ENCODE measurements around the gene MLKL.

Gene MLKL

DNA sequence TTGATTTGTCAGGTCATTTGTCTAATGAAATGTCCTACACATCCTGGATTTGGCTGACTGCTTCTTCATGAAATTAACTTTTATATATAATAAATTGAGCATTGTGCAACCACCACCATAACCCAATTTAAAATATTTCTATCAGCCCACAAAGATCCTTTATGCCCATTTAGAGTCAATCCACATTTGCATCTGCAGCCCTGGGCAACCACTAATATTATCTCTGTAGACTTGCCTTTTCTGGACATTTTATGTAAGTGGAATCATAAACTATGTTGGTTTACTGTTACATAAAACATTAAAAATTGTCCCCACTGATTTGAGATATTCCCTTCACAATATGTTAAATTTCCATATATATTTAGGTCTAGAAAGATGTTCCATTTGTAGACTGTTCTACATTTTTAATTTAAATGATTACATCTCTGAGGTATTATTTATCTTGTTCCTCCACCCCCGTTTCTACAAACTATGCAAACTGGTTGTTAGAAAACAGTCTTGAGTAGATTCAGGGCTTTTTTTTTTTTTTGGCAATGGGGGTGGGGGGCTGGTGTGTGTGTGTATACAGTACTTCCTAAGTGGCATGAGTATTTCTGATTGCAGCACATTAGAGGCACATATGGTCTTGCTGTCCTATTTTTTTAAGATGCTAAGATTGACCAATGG lies 50.7 kb downstream of the MLKL start:
- no peak for DNase-seq

DNA sequence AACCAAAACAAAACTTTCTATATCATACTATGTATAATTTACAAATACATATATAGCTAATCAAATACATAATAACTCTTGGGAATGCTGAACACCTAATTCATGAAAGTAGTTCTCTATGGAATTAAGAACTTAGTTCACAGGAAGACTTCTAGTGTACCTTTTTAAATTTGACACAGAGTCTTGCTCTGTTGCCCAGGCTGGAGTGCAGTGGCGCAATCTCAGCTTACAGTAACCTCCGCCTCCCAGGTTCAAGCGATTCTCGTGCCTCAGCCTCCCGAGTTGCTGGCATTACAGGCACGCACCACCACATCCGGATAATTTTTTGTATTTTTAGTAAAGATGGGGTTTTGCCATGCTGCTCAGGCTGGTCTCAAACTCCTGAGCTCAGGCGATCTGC lies 58.7 kb downstream of the MLKL start:
- DNase-seq, result no peak

DNA sequence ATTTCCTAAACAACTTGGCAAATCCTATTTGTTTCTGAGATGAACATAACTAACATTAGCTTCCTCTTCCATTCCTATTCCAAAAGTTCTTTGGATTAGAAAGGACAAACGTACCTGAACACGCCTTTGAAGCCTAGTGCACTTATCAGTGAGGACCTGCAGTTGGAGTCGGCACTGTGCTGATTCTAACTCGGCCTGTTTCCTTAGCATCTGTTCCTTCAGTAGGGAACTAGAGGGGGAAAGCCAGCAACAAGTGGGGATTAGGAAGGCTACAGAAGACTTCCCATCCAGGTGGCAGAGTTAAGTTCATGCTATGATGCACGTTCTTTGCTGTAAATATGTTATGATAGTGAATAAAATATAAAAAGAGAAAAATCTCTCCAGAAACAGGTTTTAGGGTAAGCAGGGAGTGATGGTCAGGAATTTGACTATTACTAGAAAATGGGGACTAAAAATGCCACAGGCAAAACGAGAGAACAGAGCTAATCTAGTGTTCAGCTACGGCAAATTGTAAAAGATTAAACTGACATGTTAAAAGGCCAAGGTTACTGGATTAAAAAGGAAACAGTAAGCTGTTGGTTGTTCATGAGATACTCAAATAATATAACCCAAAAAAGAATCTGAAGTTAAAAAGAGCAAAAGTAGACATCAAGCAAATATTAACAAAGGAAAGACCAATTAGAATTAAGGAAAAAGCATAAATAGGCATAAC lies 62.8 kb downstream of the MLKL start:
- DNase-seq, result no peak

DNA sequence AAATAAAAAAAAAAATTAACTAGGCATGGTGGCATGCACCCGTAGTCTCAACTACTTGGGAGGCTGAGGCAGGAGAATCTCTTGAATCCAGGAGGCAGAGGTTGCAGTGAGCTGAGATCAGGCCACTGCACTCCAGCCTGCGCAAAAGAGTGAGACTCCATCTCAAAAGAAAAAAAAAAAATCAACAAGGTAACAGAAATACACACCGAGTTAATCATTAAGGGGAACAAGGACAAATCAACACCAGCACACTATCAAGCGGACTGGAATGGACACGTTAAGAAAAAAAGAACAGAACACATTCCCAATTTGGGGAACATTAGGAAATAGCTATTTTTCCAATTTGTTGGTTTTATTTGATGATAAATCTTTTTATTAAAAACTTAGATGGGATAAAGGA lies 65.4 kb downstream of the MLKL start:
- no peak for DNase-seq

DNA sequence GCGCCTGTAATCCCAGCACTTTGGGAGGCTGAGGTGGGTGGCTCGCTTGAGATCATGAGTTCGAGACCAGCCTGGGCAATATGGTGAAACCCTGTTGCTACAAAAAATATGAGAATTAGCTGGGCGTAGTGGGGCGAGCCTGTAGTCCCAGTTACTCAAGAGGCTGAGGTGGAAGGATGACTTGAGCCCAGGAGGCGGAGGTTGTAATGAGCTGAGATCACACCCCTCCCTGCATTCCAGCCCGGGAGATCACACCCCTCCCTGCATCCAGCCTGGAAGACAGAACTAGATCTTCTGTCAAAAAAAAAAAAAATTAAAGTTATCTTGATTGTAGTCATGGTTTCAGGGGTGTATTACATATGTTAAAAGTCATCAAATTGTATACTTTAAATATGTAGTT lies 67.0 kb downstream of the MLKL start:
- DNase-seq, result no peak

DNA sequence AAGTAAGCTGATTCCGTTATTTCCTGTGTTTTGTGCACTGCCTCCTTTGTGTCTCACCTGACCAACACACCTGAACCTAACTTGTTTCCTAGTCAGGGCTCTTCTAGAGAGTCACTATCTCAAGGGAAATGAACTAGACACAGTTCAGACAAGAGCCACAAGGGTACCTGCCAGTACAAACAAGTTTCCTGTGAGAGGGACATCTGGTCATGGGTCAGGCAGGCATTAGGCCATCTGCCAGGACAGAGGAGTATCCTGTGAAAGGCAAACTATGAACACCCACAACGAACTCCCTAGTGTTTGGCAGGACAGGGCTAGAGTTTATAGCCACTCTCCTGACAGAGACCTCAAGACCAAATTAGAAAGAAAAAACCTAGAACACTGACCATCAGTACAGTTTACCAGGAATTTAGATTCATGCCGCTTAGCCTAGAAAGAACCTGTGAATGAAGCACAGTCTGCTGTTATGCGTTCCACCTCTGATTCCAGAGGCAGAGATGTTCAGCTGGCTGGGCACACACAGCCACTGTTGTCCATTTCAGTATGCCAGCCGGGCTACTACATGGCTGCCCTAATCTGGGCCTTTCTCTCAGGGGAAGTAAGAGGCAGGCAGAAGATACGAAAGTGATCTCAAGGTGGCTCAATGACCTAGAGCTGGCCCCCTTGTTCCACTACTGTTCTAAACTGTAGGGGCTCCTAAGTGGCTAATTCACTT lies 73.0 kb downstream of the MLKL start:
- no peak for DNase-seq

DNA sequence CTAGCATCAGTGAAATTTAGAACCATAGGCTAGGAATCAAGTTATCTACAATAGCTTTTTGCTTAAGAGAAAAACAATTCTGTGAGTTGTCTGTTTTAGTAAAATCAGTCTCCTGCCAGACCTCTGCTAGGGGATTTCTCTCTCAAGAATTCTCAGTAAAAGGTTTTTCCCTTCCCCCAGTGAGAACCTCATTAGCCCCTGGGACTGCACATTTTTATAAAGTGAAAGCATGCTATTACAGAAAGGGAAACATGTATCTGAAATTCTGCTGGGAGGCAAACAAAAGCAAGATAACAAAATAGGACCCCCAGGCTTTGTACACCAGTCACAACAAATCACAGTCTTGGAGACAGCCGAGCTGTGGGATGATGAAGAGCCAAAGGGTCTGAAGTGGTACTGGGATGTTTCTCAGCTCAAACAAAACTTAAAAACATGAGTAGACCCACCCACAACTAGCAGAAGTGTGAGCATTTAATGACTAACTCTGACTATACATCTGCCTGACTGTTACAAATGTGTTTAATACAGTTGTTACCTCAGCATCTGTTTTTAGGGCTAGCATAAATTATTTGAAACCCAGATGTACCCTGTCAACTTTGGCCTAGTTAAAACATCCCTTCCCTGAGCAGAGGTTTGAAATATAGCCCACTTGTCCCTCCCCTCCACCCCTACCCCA lies 73.8 kb downstream of the MLKL start:
- DNase-seq, result no peak

DNA sequence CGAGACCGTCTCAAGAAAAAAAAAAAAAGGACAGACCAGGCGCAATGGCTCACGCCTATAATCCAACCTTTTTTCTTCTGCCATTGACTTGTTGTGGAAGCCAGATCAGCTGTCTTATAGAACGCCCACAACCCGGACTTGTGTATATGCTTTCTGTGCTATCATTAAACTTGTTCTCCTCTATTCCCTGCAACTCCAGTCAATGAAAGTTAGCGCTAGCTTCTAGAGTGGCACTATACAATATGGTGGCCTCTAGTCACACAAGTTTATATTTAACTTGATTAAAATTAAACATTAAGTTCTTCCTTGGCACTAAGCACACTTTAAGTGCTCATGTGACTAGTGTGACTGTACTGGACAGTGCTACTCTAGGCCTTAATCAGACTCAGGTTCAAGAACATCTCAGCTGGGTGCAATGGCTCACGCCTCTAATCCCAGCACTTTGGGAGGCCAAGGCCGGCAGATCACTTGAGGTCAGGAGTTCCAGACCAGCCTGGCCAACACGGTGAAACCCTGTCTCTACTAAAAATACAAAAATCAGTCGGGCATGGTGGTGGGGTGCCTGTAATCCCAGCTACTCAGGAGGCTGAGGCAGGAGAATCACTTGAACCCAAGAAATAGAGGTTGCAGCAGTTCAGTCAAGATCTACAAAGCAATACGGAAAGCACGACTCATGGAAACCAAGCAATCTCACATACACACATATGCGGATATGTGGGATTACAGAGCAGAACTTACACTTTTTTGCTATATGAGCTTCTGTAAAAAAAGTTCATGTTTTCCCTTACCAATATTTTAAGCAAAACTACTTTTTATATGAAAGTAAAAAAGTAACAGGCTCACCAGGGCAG lies 74.9 kb downstream of the MLKL start:
- DNase-seq, result no peak

DNA sequence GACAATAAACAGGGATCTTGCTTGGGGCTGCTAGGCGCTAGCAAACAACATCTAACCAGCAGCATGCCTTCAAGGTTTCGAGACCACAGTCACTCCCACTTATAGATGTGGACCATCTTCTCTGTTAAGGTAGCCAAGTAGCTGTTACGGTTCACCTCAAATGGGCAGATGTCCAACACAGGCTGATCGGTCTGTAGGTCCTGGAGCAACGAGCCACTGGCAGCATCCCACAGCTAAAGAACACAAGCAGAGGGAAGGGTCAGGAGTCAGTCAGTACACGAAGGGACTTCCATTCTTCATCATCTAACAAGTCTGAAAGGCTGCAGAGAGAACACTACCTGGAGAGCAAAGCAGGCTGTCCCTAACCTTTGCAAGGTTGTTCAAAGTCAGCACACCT lies 76.8 kb downstream of the MLKL start:
- no peak for DNase-seq

DNA sequence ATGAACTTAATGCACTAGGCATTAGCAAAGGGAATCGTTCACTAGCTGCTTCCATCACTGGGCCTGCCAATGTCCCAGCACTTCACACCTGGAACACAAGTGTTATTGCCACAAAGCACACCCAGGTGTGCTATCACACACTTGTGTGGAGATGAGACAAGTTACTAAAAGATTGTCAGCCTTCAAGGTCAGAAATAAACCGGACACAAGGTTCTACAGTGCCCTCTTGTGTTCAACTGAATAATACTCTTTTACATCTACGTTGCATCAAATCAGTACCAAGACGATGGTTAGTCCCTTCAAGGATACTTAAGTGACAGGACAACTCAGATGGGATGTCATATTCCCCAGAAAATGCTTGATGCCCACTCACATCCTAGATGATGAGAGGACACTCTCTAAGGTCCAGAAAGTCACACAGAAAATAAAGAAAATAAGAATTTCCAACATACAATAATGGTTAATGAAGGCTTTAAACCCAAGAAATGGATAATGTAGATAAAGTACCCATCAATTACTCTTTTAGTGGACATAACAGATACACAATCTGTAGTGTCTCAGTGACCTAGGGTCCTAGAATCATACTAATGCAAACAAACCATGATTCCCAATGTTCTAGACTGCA lies 77.3 kb downstream of the MLKL start:
- peak in 1 of 2 experiments; percentile 27 for DNase-seq

DNA sequence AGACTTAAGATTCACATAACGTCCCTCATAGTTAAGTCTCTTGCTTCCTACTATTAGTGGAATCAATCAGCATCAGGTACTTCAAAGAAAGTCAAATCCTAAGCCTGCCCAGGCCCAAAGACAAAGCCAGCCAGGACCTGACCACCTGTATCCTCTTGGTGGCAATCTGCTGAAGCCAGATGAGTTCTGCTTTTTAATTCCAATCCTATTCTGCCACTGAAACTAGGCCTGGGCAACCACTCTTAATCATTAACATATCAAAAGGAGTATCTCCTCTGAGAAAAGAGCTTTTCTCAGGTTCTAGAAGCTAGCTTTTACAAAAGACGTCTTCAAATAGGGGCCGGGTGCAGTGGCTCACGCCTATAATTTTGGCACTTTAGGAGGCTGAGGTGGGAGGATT lies 78.7 kb downstream of the MLKL start:
- DNase-seq, result no peak
